ENCODE data around the gene VGLL4.

The VGLL4 gene

DNA sequence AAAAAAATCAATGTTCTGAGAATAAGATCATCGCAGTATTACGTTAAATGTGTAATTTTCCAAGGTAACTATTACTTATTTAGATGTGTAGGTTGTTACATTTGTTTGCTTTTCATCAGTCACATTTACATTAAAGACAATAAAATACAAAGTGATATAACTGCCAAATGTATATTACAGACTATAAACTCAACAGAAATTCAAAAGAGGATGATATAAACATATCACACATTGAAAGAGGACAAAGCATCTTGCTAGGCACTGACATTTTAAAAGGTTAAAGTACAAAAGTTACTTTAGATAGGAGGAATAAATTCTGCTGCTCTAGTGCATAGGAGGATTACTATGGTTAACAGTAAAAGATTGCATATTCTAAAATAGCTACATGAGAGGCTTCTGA lies 16.1 kb downstream of the VGLL4 start:
- no peak for DNase-seq (ENCODE audit: low read depth in 2 of 2)

DNA sequence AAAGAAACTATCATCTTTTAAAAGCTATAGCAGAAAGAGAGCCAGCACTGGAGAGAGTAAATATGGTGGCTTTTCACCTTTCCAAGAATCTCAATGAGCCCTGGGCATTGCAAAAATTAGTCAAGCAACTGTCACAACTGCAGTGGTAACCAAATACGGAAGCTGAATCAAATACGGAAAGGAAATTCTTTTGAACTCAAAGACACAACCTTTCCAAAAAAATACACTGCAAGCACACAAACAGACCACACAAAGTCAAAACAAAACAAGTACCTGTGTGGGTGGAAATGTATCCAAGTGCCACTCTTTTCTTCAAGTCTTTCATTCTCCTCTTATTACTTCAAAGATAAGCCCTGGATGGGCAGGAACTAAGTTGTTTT lies 17.6 kb downstream of the VGLL4 start:
- no peak for DNase-seq (ENCODE audit: low read depth in 2 of 2)

DNA sequence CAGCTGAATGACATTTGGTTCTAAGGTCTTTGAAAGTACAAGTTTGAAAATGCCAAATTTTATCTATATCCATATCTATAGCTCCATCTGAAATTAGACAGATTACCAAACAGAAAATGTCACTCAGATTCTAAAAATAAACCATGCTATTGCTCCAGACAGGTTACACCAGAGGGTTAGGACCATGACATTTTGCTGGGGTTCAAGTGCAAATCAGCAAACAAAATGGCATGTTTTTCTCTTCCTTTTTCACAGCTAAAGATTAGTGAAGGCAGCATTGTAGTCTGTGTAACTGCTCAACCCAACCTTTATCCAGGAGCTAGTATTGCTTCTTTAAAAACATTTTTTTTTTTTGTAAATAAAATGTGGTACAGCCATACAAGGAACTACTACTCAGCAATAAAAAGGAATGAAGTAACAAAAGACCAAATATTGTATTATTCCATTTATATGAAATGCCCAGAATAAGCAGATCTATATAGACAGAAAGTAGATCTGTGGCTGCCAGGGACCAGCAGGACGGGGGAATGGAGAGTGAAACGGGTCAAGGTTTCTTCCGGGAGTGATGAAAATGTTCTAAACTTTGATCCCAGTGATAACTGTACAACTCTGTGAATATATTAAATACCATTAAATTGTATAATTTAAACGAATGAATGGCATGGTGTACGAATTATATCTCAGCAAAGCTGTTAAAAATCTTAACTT lies 18.2 kb downstream of the VGLL4 start:
- no peak for DNase-seq (ENCODE audit: low read depth in 2 of 2)

DNA sequence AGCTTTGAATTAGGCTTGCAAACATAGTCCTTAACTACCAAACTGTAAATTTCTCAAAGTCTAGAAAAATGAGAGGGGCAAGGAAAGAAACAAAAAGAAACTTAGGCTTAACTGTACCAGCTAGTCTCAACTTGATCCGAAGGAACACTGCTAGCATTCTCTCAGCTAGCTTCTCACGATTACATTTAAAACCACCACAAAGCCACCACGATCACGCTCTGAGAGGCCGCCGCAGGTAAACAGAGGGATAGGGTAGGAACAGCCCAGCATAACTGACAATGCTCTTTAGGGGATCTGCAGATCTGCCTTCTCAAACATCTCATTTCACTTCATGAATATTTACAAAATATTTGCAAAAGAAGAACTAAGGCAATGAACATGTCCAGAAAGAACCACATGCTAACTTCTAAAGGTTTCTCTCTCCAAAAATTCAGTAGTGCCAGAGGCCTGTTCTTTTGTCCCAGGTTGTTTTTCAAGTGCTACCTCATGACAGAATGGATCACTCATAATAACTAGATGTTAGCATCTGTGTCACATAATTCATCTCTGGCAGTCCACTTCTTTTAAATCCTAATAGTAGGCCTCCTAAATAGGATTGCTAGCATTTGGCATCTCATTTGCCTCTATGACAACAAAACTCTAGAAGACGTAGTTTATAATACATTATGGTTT lies 18.9 kb downstream of the VGLL4 start:
- no peak for DNase-seq (ENCODE audit: low read depth in 2 of 2)

DNA sequence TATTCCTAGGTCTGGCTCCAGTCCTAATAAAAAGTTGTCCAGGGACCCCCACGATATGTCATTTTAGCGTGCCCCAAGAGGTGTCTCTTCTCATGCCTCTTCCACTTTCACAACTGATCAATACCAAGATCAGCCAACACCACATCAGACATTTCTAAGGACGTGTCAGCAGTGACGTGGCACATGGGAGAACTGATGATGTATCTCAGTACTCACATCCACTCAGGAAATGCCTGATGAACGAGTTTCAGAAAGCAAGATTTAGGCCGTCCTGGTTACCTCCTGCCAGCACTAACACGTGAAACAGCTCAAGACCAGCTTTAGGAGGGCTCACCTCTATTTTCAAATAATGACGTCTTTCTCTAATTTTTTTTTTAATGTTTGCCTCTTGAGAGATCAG lies 19.6 kb downstream of the VGLL4 start:
- DNase-seq (ENCODE audit: low read depth in 2 of 2), result no peak

DNA sequence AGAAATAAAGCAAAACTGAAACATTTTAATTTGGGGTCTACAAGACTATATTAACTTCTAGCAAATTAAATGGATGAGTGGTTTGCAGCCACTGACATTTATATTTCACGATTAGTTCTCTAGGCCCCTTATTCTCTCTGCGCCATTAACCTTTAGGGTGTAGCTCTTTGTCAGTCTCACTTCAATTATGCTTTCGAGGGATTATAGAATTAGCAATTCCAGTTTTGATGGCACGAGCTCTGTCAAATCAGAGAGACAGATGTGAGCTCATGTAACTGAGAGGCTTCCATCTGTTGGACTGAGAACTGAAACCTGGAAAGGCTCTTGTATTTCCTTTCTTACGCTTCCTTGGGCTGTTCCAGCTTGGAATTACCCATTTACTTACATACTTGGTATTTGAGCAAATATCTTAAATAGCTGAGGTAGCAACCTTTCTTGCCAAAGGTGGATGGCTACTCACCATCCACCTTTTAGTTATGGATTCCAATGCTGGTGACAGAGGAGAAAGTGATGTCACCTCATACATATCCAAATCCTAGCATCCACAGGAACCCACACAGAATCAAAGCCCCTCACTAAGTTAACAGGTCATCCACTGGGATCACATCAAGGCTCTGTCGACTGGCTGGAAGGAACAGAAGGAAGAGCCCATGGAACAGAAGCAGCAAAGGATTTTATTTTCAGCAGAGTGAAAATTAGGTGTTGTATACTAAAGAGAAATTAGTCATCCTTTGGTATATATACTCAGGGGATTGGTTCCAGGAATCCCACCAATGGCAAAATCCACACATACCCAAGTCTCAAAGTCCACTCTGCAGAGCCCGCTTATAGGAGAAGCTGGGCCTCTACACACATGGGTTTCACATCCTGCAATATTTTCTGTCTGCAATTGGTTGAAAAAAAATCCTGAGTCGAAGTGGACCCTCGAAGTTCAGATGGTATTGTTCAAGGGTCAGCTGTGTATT lies 20.8 kb downstream of the VGLL4 start:
- no peak for DNase-seq (ENCODE audit: low read depth in 2 of 2)

DNA sequence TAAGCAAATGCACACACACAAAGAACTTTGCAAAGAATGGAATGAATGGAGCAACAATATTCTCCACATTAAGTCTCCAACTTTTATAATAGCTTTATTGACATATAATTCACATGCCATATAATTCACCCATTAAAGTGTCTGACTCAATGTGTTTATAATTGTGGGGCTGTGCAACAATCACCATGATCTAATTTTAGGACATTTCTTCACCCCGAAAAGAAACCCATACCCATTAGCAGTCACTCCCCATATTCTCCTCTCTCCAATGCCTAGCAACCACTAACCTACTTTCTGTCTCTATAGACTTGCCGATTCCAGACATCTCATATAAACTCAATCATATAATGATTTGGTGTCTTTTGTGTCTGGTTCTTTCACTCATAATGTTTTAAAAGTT lies 22.6 kb downstream of the VGLL4 start:
- no peak for DNase-seq (ENCODE audit: low read depth in 2 of 2)

DNA sequence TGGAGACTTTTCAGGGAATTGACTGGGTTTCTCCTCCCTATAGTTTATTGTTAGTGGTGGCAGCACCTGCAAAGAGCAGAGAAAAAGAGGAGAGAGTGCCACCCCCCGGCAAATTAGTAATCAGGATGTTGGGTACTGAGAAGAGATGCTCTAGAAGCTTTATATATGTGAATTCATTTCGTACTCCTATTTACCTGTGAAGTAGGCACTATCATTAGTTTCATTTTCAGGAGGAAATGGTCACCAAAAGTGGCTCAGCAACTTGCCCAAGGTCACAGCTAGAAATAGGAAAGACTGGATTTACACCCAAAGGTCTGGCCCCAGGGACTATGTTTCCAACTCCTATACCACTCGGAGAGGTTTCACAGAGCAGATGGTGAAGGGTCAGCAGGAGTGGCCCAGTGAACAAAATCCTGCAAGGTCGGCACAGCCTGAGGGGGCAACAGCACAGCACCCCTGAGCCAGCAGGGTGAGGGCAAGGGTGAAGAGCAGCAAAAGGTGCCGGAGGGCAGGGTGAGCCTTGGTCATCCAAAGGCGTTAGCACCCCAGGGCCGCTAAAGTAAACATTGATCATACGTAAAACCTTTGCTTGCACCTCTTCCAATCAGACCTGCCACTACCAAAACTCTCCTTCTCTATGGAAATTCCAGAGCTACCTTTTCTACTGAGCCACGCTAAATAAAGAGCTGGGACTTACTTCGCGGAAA lies 23.6 kb downstream of the VGLL4 start:
- no peak for DNase-seq (ENCODE audit: low read depth in 2 of 2)

DNA sequence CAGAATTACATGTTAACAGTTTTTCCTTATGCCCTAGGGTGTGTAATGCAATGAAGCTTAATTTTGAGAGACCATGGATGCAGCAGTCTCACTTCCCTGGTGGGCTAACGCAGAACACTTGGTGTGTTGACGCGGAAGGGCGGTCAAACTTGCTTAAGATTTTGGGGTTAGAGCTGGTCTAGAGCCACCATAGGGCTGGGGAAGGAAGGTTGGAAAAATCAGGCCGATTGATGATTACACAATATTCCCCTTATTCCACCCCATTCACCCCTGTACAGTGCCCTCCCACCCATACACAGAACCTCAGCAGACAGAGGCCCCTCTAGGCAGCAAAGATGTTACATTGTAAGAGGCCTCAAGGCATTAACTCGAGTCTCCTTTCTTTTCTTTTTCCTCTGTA lies 24.3 kb downstream of the VGLL4 start:
- DNase-seq (ENCODE audit: low read depth in 2 of 2), result no peak

DNA sequence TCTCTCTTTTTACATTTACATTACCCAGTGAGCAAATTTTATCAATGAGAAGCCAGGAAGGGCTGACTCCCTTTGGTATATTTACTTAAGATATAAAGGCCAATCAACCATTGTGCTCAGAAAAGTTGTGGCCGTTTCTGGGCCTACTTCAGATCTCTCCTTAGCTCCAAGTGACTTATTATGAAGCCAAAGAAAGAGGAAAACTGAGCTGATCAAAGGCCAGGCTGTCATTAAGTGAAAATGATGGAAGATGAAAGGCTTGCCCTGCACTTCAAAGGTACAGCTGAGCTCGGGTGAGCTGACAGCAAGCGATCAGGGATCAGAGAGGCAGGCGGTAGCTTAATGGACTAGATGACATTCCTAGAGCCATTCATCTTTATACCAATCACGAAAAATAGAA lies 24.8 kb downstream of the VGLL4 start:
- no peak for DNase-seq (ENCODE audit: low read depth in 2 of 2)

DNA sequence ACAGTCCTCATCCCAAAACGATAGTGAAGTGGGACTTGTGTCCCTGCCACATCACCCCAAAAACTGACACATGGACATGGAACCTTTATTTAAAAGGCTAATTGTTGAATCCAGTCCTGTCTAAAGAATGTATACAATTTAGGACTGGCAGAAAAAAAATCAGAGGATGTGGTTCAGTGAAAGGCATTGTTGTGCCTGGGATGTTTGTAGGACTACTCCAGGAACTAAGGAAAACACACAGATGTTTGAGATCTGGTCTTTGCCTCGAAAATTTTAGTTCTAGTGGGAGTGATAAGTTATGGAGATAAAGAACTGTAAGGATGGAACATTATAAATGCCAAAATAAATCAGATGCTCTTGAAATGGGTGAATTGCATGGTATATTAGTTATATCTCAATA lies 27.2 kb downstream of the VGLL4 start:
- no peak for DNase-seq (ENCODE audit: low read depth in 2 of 2)

DNA sequence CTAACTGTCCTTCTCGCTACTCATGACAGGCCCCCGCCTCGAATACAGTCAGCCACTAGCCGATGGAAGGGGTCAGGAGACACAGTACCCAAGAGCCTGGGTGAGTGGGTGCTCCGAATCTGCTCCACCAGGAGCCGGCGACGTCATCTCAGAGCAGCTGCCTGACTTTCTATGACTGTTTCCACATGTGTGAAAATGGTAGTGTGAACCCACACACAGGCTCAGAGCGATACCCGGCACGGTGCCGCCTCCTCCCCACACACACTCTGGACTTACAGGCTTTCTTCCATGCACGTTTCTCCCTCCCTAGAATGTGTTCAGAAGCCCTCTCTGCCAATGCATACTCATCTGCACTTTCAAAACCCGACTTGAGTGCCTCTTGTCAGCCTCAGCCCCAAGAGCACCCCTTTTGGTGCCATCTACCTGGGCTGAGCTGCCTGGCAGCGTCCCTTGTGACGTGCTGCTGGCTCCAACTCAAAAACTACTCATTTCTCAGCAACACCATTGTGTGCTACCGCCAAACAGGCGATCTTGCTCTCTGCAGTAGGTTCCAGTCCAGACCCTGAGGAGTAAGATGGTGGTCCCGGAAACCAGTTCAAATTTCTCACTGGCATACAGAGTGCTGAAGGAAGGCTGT lies 29.7 kb downstream of the VGLL4 start:
- no peak for DNase-seq (ENCODE audit: low read depth in 2 of 2)

DNA sequence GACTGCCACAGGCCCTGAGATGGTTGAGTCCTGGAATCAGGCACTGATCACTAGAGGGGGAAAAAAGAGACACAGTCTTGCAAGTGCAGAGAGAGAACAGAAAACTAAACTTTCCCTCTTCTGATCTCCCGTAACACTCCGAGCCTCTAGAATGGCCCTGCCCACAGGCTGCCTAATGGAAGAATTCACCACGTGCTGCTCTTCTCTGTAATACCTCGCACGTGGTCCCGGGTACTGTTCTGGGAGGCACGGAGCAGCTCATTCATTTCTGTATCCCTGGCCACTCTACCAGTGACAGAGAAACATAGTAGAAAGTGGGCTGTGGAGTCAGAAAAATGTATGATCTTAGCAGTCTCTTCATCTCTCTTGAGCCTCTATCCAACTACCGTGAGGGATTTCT lies 30.4 kb downstream of the VGLL4 start:
- no peak for DNase-seq (ENCODE audit: low read depth in 2 of 2)

DNA sequence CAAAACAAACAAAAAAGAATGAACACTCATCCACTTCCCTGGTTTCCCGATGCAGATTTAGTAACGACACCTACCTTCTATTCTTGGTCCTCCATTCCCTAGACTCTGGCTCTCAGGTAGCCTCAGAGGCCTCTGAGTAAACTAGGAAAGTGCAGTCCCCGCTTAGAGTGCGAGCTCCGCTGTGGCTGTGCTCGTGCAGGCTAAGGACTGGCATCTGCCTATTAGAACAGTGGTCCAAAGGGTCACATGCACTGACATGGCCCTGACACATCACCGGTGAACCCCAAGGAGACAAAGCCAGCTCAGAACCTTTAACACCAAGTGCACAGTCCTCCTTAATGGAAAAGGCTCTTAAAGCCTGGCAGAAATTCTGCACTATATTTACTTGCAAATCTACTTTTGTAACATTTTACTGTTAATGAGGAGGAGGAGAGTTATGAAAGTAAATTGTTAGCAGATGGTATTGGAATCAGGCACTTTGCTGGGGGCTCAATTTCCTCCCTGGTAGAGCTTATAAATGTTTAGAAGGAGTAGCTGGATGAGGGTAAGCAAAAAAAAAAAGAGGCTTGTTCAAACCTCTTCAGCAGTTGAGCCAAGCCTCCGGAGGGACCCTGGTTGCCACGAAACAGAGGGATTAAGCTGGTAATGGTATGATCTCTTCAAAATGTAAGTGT lies 31.1 kb downstream of the VGLL4 start:
- DNase-seq (ENCODE audit: low read depth in 2 of 2), result no peak

DNA sequence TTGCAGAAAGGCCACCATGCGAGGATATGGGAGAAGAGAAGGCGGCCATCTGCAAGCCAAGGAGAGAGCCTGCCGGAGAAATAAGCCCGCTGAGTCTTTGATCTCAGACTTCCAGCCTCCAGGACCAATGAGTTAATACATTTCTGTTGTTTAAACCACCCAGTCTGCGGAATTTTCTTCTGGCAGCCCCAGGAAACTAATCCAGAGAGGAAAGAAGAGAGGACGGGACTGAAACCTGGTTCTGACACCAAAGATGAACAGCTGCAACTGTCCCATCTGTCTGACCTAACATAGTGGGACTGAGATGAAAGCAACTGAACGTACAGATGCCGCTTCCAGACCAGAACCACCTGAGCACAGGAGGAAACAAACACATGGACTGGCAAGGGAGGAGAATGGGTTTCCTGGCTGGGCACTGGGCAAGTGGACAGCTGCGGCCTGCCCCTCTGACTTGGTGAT lies 32.3 kb downstream of the VGLL4 start:
- no peak for DNase-seq (ENCODE audit: low read depth in 2 of 2)

DNA sequence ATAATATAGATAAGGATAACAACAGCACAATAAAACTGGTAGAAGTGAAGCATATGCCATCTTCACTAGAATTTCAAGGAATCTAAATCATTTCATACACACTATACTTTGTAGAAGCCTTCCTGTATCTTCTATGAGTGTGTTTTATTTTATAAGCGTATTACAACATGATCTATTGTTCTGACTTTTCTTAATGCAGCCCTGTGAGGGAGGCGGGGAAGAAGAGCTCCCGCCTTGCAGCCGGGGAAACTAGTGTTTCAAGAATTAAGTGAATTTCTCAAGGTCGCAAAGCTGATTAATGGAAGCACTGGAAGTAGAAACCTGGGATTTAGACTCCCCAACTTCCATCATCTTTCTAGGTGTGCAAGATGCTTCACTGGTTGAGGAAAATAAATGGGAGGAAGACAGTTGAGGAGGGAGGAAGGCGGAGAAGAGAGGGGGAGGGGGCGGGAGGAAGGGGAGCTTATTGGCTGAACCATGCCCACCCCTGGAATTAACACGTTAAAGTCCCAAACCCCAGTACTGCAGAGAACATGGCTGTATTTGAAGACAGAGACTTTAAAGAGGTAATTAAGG lies 32.9 kb downstream of the VGLL4 start:
- DNase-seq (ENCODE audit: low read depth in 2 of 2), result no peak

DNA sequence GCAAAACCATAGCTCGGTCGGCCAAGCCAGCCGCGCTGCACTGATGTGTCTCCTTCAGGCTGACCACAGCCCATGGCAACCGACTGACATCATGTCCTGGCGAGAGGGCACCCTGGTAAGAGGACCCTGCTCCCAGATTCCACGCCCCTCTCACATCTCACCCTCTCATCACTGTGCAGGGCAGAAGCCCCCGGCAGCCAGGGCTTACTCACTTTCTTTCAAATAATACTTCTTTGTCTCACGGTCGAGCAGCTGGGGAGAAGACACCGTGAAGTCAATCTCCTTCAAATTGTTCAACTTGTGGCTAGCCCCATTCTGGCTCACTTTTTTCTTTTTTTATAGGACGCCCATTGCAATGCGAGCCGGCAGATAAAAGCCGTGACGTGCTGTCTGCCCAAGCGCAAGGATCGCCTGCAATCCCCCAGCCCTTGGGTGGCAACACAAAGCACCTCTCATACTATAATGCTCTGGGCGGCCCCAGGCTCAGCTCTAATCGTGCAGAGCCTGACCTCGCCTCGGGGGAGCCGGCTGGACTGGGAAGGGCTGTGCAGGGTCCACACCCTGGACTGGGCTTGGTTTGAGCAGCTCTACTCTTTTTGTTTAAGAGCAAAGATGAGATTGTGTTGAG lies 33.6 kb downstream of the VGLL4 start:
- no peak for DNase-seq (ENCODE audit: low read depth in 2 of 2)

DNA sequence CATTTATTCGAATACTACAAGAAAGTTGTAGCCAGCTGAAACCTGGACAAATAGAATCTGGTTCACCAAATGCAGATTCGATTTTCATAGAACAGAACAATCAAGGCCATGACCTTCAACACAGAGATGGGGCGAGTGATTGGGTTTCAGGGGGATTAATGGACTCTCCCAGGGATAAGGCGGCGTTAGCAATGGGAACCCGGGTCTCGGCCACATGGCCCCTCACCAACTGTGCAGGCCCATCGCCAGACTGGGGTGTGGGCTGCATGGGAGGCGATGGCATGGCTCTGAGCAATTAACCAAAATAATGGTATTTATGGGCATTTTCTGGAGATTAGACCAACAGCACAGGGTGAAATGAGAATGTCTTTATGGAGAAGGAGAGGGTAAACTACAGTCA lies 34.2 kb downstream of the VGLL4 start:
- no peak for DNase-seq (ENCODE audit: low read depth in 2 of 2)

DNA sequence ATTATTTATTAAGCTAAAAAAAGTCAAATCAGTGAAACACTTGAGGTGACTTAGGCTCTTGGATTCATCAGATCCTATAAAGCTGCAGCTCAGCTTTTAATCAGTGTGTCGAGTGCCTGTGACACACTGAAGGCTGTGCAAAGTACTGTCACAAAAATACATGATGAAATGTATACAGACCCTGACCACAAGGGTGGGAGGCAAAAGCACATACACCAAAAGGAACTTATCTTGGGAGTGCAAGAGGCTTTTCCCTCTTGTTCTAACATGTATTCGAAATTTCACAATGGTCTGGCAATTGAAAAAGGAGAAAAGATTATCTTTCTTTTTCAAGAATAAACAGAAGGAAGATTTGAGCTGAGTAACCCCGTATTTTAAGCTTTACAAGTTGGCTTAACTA lies 35.9 kb downstream of the VGLL4 start:
- DNase-seq (ENCODE audit: low read depth in 2 of 2), result no peak

DNA sequence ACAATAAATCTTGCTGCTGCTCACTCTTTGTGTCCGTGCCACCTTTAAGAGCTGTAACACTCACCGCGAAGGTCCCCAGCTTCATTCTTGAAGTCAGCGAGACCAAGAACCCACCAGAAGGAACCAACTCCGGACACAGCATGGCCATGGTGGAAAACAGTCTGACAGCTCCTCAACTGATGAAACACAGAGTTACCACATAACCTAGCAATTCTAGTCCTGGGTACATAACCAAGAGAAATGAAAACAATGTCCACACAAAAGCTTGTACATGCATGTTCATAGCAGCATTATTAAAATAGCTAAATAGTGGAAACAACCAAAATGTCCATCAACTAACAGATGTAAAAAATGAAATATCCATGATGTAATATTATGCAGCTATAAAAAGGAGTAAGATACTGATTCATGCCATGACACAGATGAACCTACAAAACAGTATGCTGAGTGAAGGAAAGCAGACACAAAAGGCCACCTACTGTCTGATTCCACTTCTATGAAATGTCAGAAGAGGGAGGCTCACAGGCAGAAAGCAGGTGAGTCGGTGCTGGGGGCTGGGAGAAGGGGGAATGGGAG lies 36.8 kb downstream of the VGLL4 start:
- no peak for DNase-seq (ENCODE audit: low read depth in 2 of 2)

All from stimulated activated CD8-positive, alpha-beta memory T cell treated with anti-CD3 and anti-CD28 coated beads, Interleukin-2, amount 100 ng/mL, for 1 hour (primary cell).